CD4-positive, alpha-beta T cell (primary cell): ENCODE results near the gene TRAF3. TPM values are rescaled to one million over a fixed set of nuclear protein-coding genes. Genes with fewer than 3 reads are reported as not detected.
"Not testable (repeated sequence)": the region's sequence is repeated elsewhere in the genome, so short reads cannot be mapped to it uniquely, and the experiment has no call there.

ENCODE experiments used
- ATAC-seq: fragments of 200-7000 bp; cut with Tn5 transposase; one replicate; pipeline ENCODE4 v1.10.0; 2022; ENCODE audit warnings: mild to moderate bottlenecking; ENCODE audit not compliant: poor library complexity
- CTCF ChIA-PET: fragments of 350-600 bp; sonication (Branson Sonifier 250); formaldehyde crosslinking; loops from one replicate; lab custom pipeline; 2021; ENCODE audit warnings: antibody characterized with exemption, inconsistent platforms; lab: Charles Lee
- POLR2A ChIA-PET: fragments of 350-600 bp; sonication (Branson Sonifier 250); formaldehyde crosslinking; loops from one replicate; lab custom pipeline; 2021; ENCODE audit warnings: antibody characterized with exemption, inconsistent platforms; lab: Charles Lee
- DNase-seq, 14 experiments: peaks; one replicate each; pipeline ENCODE4 v3.0.0-alpha.2; 2013 to 2020; ENCODE audit warnings: mixed read lengths in 2 of 14
- H3K27ac ChIP-seq, 2 donors: one replicate each; pipeline versions ENCODE4 v1.5.1 to v1.7.0; 2013; ENCODE audit warnings: low read length in 2 of 2, low read depth in 1 of 2, mild to moderate bottlenecking in 1 of 2
- H3K27me3 ChIP-seq, 2 experiments: 1 replicate in 1 of 2; 2 replicates in 1 of 2; pipeline versions ENCODE4 v1.6.1 to v1.7.0; 2013; ENCODE audit warnings: low read length in 2 of 2, control low read depth in 1 of 2, mild to moderate bottlenecking in 1 of 2, moderate library complexity in 1 of 2; ENCODE audit not compliant: insufficient read depth in 2 of 2, control insufficient read depth in 1 of 2
- H3K36me3 ChIP-seq: one replicate; pipeline ENCODE4 v1.6.1; 2013; ENCODE audit warnings: low read length, control low read depth; ENCODE audit not compliant: insufficient read depth
- H3K4me1 ChIP-seq: one replicate; pipeline ENCODE4 v1.6.1; 2013; ENCODE audit warnings: low read length, control low read depth; ENCODE audit not compliant: insufficient read depth
- H3K4me3 ChIP-seq: one replicate; pipeline ENCODE4 v1.5.1; 2013; ENCODE audit warnings: mild to moderate bottlenecking, low read length, moderate library complexity
- H3K9me3 ChIP-seq, 2 experiments: 1 replicate in 1 of 2; 2 replicates in 1 of 2; pipeline versions ENCODE4 v1.6.1 to v1.7.0; 2013; ENCODE audit warnings: low read length in 2 of 2, mild to moderate bottlenecking in 2 of 2, control low read depth in 1 of 2, moderate library complexity in 1 of 2; ENCODE audit not compliant: control insufficient read depth in 1 of 2, insufficient read depth in 1 of 2
- H3K27ac Mint-ChIP-seq: one replicate; pipeline ENCODE4 v1.8.0; 2020; ENCODE audit warnings: mixed read lengths
- H3K27me3 Mint-ChIP-seq: one replicate; pipeline ENCODE4 v1.8.0; 2021; ENCODE audit warnings: mixed read lengths
- H3K36me3 Mint-ChIP-seq: one replicate; pipeline ENCODE4 v1.8.0; 2021; ENCODE audit warnings: low read depth, mixed read lengths
- H3K4me1 Mint-ChIP-seq: one replicate; pipeline ENCODE4 v1.8.0; 2021; ENCODE audit warnings: low read depth, mixed read lengths
- H3K4me3 Mint-ChIP-seq: one replicate; pipeline ENCODE4 v1.8.0; 2020; ENCODE audit warnings: mild to moderate bottlenecking, mixed read lengths
- H3K9me3 Mint-ChIP-seq: one replicate; pipeline ENCODE4 v1.8.0; 2020; ENCODE audit warnings: mixed read lengths
- intact Hi-C, 2 experiments: fragments of 100-400 bp; cut with DNase I in 1 of 2; cut with micrococcal nuclease in 1 of 2; formaldehyde crosslinking; loops; one replicate each; pipeline versions ENCODE4 v1.15.1 to v1.9.0; 2023 to 2025; cut with DNase I, micrococcal nuclease
- total RNA-seq, 174 experiments: library from RNA in 2 of 174; stranded (reverse) in 2 of 174; gene quantifications; one replicate each; pipeline ENCODE4 v1.2.3 and lab custom pipeline; 2021 to 2026
- TF ChIP-seq, protein P1 (sequence below): fragments of 200-600 bp; IDR thresholded peaks from one replicate; pipeline ENCODE4 v1.8.0; 2022; ENCODE audit warnings: antibody characterized with exemption, mild to moderate bottlenecking

TRAF3 gene
- total RNA-seq, 2 experiments from 2014 or later: 27.1 to 32.4 TPM

DNA sequence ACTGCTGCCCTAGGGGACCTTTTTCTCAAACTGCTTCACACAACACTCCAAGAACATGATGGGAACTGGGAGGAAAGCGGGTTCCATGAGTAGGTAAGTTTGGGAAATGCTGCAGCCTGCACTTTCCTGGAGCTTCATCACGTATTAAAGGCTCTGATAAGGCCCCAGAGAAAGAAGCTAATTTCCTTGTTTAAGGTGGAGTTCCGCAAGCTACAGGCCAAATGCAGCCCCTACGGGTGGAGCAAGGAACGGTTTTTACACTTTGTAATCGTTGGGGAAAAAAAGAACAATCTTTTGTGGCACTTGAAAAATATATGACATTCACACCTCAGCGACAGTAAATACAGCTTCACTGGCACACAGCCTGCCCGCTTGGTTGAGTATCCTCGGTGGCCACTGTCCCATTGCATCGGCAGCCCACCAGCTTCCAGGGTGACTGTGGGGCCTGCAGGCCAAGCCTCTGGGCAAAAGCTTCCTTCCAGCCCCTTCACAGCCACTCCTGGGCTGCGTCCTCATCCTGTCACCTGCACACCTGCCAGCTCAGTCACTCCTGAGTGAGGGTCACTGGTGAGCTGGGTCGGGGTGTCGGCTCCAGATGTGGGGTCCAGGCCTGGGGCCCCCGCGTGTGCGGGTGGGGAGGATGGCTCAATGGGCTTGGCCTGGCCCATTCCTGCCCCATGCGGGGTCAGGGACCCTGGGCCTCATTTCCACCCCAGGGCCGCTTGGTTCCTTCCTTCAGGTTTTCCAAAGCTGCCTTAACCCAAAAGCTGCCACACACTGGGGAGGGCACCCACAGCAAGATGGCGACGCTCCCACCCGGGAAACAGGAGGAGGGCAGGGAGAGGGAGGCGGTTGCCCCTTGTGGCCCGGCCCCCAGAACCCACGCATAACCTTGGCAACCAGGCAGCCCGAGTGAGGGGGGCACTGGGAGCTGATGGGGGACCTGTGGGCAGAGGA is 147.7 kb downstream of the TRAF3 start:
- Mint-ChIP-seq H3K36me3 (no peaks in the 10 kb centered on the region), H3K27ac (no peak overlapping the region), H3K9me3 (no peaks in the 10 kb centered on the region), H3K4me1 (peaks cover 16% of the 10 kb centered on the region), H3K27me3 (peaks cover 23% of the 10 kb centered on the region), H3K4me3 (no peak overlapping the region)
- Histone ChIP-seq H3K9me3 (peaks cover 0 to 40% of the 10 kb centered on the region in 2 experiments), H3K27ac (no peak overlapping the region), H3K36me3 (no peaks in the 10 kb centered on the region), H3K4me1 (peaks cover 47% of the 10 kb centered on the region), H3K4me3 (no peak overlapping the region), H3K27me3 (peaks cover 34 to 39% of the 10 kb centered on the region in 2 experiments)
- intact Hi-C loops: loop anchor here in 1 of 2 experiments (5.0 to 10.0 kb wide), 2 partner anchors 330 to 403 kb away; partner anchors contain the start of gene RCOR1
- DNase-seq (no peak), ATAC-seq (no peak)
- ChIA-PET POLR2A (interaction anchor here (0.8 kb wide), 1 partner anchor 22 kb away, joined by 6 read pairs; no protein-coding TSS in a partner anchor), CTCF (no interaction called here)
- TF ChIP-seq, protein P1, sequence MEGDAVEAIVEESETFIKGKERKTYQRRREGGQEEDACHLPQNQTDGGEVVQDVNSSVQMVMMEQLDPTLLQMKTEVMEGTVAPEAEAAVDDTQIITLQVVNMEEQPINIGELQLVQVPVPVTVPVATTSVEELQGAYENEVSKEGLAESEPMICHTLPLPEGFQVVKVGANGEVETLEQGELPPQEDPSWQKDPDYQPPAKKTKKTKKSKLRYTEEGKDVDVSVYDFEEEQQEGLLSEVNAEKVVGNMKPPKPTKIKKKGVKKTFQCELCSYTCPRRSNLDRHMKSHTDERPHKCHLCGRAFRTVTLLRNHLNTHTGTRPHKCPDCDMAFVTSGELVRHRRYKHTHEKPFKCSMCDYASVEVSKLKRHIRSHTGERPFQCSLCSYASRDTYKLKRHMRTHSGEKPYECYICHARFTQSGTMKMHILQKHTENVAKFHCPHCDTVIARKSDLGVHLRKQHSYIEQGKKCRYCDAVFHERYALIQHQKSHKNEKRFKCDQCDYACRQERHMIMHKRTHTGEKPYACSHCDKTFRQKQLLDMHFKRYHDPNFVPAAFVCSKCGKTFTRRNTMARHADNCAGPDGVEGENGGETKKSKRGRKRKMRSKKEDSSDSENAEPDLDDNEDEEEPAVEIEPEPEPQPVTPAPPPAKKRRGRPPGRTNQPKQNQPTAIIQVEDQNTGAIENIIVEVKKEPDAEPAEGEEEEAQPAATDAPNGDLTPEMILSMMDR: no peak

DNA sequence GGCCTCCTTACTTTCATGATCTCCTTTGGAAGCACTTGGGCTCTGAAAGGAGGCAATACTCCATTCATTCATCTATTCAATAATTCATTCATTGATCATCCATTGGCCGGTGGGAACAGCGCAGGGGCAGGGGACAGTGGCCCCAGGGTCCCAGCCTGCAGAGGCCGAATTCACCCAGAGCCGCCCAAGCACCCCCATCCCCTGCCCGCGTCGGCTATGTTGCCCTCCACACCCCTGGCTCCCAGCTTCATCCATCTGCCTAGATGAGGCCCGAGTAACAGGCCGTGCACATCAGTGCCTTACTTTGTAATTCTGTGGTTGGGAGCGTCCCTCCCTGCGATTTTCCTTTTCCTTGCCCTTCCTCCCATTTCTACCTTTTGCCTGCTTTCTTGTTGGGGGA is 148.4 kb downstream of the TRAF3 start:
- no peaks in the 10 kb centered on the region for H3K36me3 Mint-ChIP-seq
- POLR2A ChIA-PET: no interaction called here
- DNase-seq (no peak), ATAC-seq (no peak)
- peaks cover 16% of the 10 kb centered on the region for H3K4me1 Mint-ChIP-seq
- Histone ChIP-seq H3K9me3 (peaks cover 0 to 33% of the 10 kb centered on the region in 2 experiments), H3K27ac (no peak overlapping the region), H3K27me3 (peaks cover 37 to 44% of the 10 kb centered on the region in 2 experiments), H3K4me1 (peaks cover 50% of the 10 kb centered on the region), H3K36me3 (no peaks in the 10 kb centered on the region), H3K4me3 (no peak overlapping the region)
- H3K27ac Mint-ChIP-seq: no peak overlapping the region
- peak overlapping the region; percentile 57 for H3K4me3 Mint-ChIP-seq
- intact Hi-C loops: loop anchor here in 1 of 2 experiments (1.0 to 10.0 kb wide), 3 partner anchors 132 to 403 kb away; partner anchors contain the start of genes CDC42BPB and RCOR1
- CTCF ChIA-PET: no interaction called here
- peaks cover 25% of the 10 kb centered on the region for H3K27me3 Mint-ChIP-seq
- TF ChIP-seq, protein P1: no peak
- H3K9me3 Mint-ChIP-seq: no peaks in the 10 kb centered on the region

DNA sequence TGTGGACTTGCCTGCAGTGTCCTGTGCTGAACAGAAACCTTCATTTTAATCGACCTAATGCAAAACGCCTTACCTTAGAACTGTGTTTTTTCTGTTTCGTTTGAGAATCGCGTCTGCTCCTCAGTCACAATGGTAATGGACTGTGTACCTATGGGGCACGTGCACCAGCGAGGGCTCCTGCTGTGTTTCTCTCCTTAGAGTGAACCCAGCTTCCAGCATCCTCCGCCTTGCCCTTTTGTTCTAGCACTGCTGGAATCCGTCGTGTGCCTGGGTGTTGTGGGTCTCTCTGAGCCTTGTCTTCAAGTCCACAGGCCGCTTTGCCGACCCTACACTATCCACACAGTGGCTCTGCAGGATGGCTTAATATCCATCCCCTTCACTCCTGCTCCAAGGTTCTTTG is 148.9 kb downstream of the TRAF3 start:
- H3K9me3 ChIP-seq: peaks cover 0 to 31% of the 10 kb centered on the region in 2 experiments
- H3K27me3 ChIP-seq: peaks cover 42 to 49% of the 10 kb centered on the region in 2 experiments
- no peaks in the 10 kb centered on the region for H3K36me3 ChIP-seq
- ChIA-PET POLR2A (no interaction called here), CTCF (no interaction called here)
- H3K9me3 Mint-ChIP-seq: no peaks in the 10 kb centered on the region
- intact Hi-C loops: loop anchor here in 1 of 2 experiments (1.0 to 10.0 kb wide), 3 partner anchors 131 to 404 kb away; partner anchors contain the start of genes CDC42BPB and RCOR1
- TF ChIP-seq, protein P1: no peak
- no peak overlapping the region for H3K27ac ChIP-seq
- H3K27me3 Mint-ChIP-seq: peaks cover 27% of the 10 kb centered on the region
- H3K4me1 Mint-ChIP-seq: peaks cover 16% of the 10 kb centered on the region
- H3K4me3 Mint-ChIP-seq: peak overlapping the region; percentile 57
- H3K4me1 ChIP-seq: peaks cover 52% of the 10 kb centered on the region
- no peak overlapping the region for H3K27ac Mint-ChIP-seq
- DNase-seq (no peak), ATAC-seq (no peak)
- no peaks in the 10 kb centered on the region for H3K36me3 Mint-ChIP-seq
- no peak overlapping the region for H3K4me3 ChIP-seq

DNA sequence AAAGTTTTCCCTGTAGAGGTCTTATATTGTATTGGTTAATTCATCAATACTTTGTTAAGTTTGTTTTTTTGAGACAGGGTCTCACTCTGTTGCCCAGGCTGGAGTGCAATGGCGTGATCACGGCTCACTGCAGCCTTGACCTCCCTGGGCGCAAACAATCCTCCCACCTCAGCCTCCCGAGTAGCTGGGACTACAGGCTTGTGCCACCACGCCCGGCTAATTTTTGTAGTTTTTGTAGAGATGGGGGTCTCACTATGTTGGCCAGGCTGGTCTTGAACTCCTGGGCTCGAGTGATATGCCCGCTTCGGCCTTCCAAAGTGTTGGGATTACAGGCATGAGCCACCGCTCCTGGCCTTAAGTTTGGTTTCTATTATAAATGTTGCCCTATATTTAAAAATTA is 149.6 kb downstream of the TRAF3 start:
- Histone ChIP-seq H3K9me3 (peaks cover 0 to 32% of the 10 kb centered on the region in 2 experiments), H3K27me3 (peaks cover 49 to 51% of the 10 kb centered on the region in 2 experiments), H3K4me1 (peaks cover 52% of the 10 kb centered on the region)
- H3K4me1 Mint-ChIP-seq: peaks cover 16% of the 10 kb centered on the region
- H3K36me3 ChIP-seq, H3K36me3 Mint-ChIP-seq, CTCF ChIA-PET, H3K4me3 ChIP-seq, H3K9me3 Mint-ChIP-seq, ATAC-seq, H3K27ac ChIP-seq, POLR2A ChIA-PET, H3K4me3 Mint-ChIP-seq, DNase-seq, H3K27ac Mint-ChIP-seq: not testable (repeated sequence)
- peaks cover 27% of the 10 kb centered on the region for H3K27me3 Mint-ChIP-seq
- intact Hi-C loops: loop anchor here in 1 of 2 experiments (1.0 to 10.0 kb wide), 3 partner anchors 130 to 405 kb away; partner anchors contain the start of genes CDC42BPB and RCOR1
